Measurements from ENCODE around the gene ADGRG3. TPM values are rescaled to one million over a fixed set of nuclear protein-coding genes. Genes with fewer than 3 reads are reported as not detected.

The ADGRG3 gene
- total and polyA plus RNA-seq, 2 of the 8 experiments (the other 6 are each of a cell fraction or from before 2014, with no cell fraction given): 0.28 to 0.98 TPM

DNA sequence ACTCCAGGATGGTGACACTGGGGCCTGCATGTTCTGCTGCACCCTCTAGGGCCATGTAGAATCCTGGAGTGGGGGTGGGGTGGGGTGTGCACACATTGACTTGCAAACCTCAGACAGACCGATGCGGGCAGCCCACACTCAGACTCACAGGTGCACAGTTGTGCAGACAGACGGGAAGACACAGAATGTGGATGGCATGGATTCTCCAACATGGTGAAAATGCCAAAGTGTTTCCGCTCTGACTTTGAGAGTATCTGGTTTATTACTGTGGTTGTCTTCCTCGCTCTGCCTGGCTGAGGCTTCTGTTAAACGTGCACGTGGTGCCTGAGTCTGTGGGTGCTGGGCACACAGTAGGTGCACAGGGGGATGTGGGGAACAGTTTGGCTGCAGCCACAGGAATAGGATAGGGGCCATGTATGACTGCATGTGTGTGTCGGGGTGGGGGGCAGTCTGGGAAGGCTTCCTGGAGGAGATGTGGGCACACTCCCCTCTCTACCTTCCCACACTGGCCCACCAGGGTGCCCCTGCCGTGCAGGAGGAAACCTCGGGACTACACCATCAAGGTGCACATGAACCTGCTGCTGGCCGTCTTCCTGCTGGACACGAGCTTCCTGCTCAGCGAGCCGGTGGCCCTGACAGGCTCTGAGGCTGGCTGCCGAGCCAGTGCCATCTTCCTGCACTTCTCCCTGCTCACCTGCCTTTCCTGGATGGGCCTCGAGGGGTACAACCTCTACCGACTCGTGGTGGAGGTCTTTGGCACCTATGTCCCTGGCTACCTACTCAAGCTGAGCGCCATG, 9.0 kb upstream of the ADGRG3 start (continued):
- TF ChIP-seq, protein P1, sequence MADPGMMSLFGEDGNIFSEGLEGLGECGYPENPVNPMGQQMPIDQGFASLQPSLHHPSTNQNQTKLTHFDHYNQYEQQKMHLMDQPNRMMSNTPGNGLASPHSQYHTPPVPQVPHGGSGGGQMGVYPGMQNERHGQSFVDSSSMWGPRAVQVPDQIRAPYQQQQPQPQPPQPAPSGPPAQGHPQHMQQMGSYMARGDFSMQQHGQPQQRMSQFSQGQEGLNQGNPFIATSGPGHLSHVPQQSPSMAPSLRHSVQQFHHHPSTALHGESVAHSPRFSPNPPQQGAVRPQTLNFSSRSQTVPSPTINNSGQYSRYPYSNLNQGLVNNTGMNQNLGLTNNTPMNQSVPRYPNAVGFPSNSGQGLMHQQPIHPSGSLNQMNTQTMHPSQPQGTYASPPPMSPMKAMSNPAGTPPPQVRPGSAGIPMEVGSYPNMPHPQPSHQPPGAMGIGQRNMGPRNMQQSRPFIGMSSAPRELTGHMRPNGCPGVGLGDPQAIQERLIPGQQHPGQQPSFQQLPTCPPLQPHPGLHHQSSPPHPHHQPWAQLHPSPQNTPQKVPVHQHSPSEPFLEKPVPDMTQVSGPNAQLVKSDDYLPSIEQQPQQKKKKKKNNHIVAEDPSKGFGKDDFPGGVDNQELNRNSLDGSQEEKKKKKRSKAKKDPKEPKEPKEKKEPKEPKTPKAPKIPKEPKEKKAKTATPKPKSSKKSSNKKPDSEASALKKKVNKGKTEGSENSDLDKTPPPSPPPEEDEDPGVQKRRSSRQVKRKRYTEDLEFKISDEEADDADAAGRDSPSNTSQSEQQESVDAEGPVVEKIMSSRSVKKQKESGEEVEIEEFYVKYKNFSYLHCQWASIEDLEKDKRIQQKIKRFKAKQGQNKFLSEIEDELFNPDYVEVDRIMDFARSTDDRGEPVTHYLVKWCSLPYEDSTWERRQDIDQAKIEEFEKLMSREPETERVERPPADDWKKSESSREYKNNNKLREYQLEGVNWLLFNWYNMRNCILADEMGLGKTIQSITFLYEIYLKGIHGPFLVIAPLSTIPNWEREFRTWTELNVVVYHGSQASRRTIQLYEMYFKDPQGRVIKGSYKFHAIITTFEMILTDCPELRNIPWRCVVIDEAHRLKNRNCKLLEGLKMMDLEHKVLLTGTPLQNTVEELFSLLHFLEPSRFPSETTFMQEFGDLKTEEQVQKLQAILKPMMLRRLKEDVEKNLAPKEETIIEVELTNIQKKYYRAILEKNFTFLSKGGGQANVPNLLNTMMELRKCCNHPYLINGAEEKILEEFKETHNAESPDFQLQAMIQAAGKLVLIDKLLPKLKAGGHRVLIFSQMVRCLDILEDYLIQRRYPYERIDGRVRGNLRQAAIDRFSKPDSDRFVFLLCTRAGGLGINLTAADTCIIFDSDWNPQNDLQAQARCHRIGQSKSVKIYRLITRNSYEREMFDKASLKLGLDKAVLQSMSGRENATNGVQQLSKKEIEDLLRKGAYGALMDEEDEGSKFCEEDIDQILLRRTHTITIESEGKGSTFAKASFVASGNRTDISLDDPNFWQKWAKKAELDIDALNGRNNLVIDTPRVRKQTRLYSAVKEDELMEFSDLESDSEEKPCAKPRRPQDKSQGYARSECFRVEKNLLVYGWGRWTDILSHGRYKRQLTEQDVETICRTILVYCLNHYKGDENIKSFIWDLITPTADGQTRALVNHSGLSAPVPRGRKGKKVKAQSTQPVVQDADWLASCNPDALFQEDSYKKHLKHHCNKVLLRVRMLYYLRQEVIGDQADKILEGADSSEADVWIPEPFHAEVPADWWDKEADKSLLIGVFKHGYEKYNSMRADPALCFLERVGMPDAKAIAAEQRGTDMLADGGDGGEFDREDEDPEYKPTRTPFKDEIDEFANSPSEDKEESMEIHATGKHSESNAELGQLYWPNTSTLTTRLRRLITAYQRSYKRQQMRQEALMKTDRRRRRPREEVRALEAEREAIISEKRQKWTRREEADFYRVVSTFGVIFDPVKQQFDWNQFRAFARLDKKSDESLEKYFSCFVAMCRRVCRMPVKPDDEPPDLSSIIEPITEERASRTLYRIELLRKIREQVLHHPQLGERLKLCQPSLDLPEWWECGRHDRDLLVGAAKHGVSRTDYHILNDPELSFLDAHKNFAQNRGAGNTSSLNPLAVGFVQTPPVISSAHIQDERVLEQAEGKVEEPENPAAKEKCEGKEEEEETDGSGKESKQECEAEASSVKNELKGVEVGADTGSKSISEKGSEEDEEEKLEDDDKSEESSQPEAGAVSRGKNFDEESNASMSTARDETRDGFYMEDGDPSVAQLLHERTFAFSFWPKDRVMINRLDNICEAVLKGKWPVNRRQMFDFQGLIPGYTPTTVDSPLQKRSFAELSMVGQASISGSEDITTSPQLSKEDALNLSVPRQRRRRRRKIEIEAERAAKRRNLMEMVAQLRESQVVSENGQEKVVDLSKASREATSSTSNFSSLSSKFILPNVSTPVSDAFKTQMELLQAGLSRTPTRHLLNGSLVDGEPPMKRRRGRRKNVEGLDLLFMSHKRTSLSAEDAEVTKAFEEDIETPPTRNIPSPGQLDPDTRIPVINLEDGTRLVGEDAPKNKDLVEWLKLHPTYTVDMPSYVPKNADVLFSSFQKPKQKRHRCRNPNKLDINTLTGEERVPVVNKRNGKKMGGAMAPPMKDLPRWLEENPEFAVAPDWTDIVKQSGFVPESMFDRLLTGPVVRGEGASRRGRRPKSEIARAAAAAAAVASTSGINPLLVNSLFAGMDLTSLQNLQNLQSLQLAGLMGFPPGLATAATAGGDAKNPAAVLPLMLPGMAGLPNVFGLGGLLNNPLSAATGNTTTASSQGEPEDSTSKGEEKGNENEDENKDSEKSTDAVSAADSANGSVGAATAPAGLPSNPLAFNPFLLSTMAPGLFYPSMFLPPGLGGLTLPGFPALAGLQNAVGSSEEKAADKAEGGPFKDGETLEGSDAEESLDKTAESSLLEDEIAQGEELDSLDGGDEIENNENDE (IDR thresholded peaks at IDR 0.05; ENCODE audit: insufficient replicate concordance, low read length): no peak
- TF ChIP-seq, protein P2, sequence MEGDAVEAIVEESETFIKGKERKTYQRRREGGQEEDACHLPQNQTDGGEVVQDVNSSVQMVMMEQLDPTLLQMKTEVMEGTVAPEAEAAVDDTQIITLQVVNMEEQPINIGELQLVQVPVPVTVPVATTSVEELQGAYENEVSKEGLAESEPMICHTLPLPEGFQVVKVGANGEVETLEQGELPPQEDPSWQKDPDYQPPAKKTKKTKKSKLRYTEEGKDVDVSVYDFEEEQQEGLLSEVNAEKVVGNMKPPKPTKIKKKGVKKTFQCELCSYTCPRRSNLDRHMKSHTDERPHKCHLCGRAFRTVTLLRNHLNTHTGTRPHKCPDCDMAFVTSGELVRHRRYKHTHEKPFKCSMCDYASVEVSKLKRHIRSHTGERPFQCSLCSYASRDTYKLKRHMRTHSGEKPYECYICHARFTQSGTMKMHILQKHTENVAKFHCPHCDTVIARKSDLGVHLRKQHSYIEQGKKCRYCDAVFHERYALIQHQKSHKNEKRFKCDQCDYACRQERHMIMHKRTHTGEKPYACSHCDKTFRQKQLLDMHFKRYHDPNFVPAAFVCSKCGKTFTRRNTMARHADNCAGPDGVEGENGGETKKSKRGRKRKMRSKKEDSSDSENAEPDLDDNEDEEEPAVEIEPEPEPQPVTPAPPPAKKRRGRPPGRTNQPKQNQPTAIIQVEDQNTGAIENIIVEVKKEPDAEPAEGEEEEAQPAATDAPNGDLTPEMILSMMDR (IDR thresholded peaks at IDR 0.05; ENCODE audit: control extremely low read depth in 1 of 3, insufficient read depth in 1 of 3, low read depth in 1 of 3, low read length in 3 of 3): no peak
